Stimulated activated CD8-positive, alpha-beta memory T cell treated with anti-CD3 and anti-CD28 coated beads, Interleukin-4, amount 100 ng/mL, for 4 hours (primary cell): Measurements from ENCODE around the gene TSEN15.

ENCODE experiments used
- DNase-seq, 2 donors: peaks; one replicate each; pipeline ENCODE4 v3.0.0-alpha.2; 2020; ENCODE audit warnings: low read depth in 2 of 2, low spot score in 1 of 2

Gene TSEN15

GRCh38 chr1:184051485-184052193 lies at the start of gene TSEN15:
TSEN15 (plus strand) TSS chr1:184051730; CDS start chr1:184051756, 26 bp downstream.
- peak; percentile 42 to 67 for DNase-seq

- no peak for DNase-seq
Observed at GRCh38 chr1:184002071-184002470, 49.5 kb upstream of the TSEN15 start.

GRCh38 chr1:184004935-184005334 lies 46.6 kb upstream of the TSEN15 start:
- no peak for DNase-seq

- DNase-seq: no peak
Observed at GRCh38 chr1:184005506-184005905, 46.0 kb upstream of the TSEN15 start.

GRCh38 chr1:184010788-184011187 lies 40.7 kb upstream of the TSEN15 start:
- DNase-seq: no peak

GRCh38 chr1:184012187-184012586 lies 39.3 kb upstream of the TSEN15 start:
- no peak for DNase-seq

- no peak for DNase-seq
Observed at GRCh38 chr1:184014271-184014670, 37.3 kb upstream of the TSEN15 start.

GRCh38 chr1:184016169-184016568 lies 35.4 kb upstream of the TSEN15 start:
- no peak for DNase-seq

GRCh38 chr1:184017306-184017705 lies 34.2 kb upstream of the TSEN15 start:
- DNase-seq: no peak

- no peak for DNase-seq
Observed at GRCh38 chr1:184018622-184019021, 32.9 kb upstream of the TSEN15 start.

- no peak for DNase-seq
Observed at GRCh38 chr1:184019069-184019468, 32.5 kb upstream of the TSEN15 start.

- DNase-seq: no peak
Observed at GRCh38 chr1:184019506-184019905, 32.0 kb upstream of the TSEN15 start.

GRCh38 chr1:184020328-184020727 lies 31.2 kb upstream of the TSEN15 start:
- no peak for DNase-seq

- DNase-seq: no peak
Observed at GRCh38 chr1:184020855-184021254, 30.7 kb upstream of the TSEN15 start.

- no peak for DNase-seq
Observed at GRCh38 chr1:184021728-184022127, 29.8 kb upstream of the TSEN15 start.

GRCh38 chr1:184022668-184023067 lies 28.9 kb upstream of the TSEN15 start:
- no peak for DNase-seq

- DNase-seq: no peak
Observed at GRCh38 chr1:184023171-184023570, 28.4 kb upstream of the TSEN15 start.

GRCh38 chr1:184025242-184025675 lies 26.3 kb upstream of the TSEN15 start:
- no peak for DNase-seq

- no peak for DNase-seq
Observed at GRCh38 chr1:184027826-184028695, 23.5 kb upstream of the TSEN15 start.

GRCh38 chr1:184028854-184029623 lies 22.5 kb upstream of the TSEN15 start:
- DNase-seq: no peak

- no peak for DNase-seq
Observed at GRCh38 chr1:184030433-184031091, 21.0 kb upstream of the TSEN15 start.
